ENCODE measurements around the gene ZKSCAN2.

- TF ChIP-seq CTCF (IDR thresholded peaks at IDR 0.05; ENCODE audit: insufficient read depth, low read depth, low read length) (no peak), EZH2 (IDR thresholded peaks at IDR 0.05; ENCODE audit: insufficient read depth, low read length) (no peak)
Measured at GRCh38 chr16:25260416-25260815, 2.8 kb upstream of the ZKSCAN2 start.

Data from astrocyte (in vitro differentiated cells and primary cell).